Renal cortex interstitium (tissue), 11 donors: ENCODE measurements around the gene PEF1. TPM values are rescaled to one million over a fixed set of nuclear protein-coding genes. Genes with fewer than 3 reads are reported as not detected.

ENCODE experiments used
- DNase-seq, 11 donors: peaks; one replicate each; pipeline ENCODE4 v3.0.0-alpha.2; 2013; ENCODE audit warnings: low read depth in 9 of 11, low spot score in 4 of 11; ENCODE audit errors: extremely low read depth in 1 of 11
- polyA plus RNA-seq, 3 donors: library from polyadenylated mRNA; unstranded; fragments of 120-200 nt; gene quantifications; one replicate each; pipeline ENCODE4 v1.2.1, GENCODE V29; 2013; ENCODE audit not compliant: insufficient read length in 3 of 3

Gene PEF1
- polyA plus RNA-seq, 3 donors: 69.7 to 75.8 (median 75.7) TPM

GRCh38 chr1:31645274-31645568, 545 bp upstream of the PEF1 start:
- DNase-seq: peak in 1 of 11 donors; percentile 21

- DNase-seq: peak in 1 of 11 donors; percentile 15
These were observed 608 bp downstream of the PEF1 start for GRCh38 chr1:31643976-31644559.

GRCh38 chr1:31642897-31643296, 1.8 kb downstream of the PEF1 start:
- DNase-seq: no peak

GRCh38 chr1:31642366-31642765, 2.3 kb downstream of the PEF1 start:
- no peak for DNase-seq

- DNase-seq: no peak
These were observed 3.7 kb downstream of the PEF1 start for GRCh38 chr1:31640964-31641363.

GRCh38 chr1:31640179-31640578, 4.5 kb downstream of the PEF1 start:
- DNase-seq: no peak

- no peak for DNase-seq
These were observed 5.1 kb downstream of the PEF1 start for GRCh38 chr1:31639543-31639942.

GRCh38 chr1:31637915-31638673, 6.6 kb downstream of the PEF1 start:
- DNase-seq: no peak

- DNase-seq: no peak
These were observed 11.6 kb downstream of the PEF1 start for GRCh38 chr1:31633117-31633516.

- no peak for DNase-seq
These were observed 12.0 kb downstream of the PEF1 start for GRCh38 chr1:31632649-31633048.

- DNase-seq: no peak
These were observed 15.6 kb downstream of the PEF1 start for GRCh38 chr1:31628931-31629556.

GRCh38 chr1:31627930-31628559, 16.6 kb downstream of the PEF1 start:
- no peak for DNase-seq

- no peak for DNase-seq
These were observed 17.3 kb downstream of the PEF1 start for GRCh38 chr1:31627301-31627929.

GRCh38 chr1:31626223-31627207, 18.2 kb downstream of the PEF1 start:
- DNase-seq: no peak

- no peak for DNase-seq
These were observed 19.0 kb downstream of the PEF1 start for GRCh38 chr1:31625561-31626222.

- DNase-seq: no peak
These were observed 19.8 kb downstream of the PEF1 start for GRCh38 chr1:31624731-31625514.

- DNase-seq: no peak
These were observed 20.4 kb downstream of the PEF1 start for GRCh38 chr1:31624309-31624708.
